GM21447 (cell line): ENCODE measurements around the gene REPIN1.

Experiments
- ATAC-seq: cut with Tn5 transposase; IDR thresholded peaks from one replicate; pipeline ENCODE4 v1.9.1; 2021; ENCODE audit not compliant: unreplicated experiment

Gene REPIN1

DNA sequence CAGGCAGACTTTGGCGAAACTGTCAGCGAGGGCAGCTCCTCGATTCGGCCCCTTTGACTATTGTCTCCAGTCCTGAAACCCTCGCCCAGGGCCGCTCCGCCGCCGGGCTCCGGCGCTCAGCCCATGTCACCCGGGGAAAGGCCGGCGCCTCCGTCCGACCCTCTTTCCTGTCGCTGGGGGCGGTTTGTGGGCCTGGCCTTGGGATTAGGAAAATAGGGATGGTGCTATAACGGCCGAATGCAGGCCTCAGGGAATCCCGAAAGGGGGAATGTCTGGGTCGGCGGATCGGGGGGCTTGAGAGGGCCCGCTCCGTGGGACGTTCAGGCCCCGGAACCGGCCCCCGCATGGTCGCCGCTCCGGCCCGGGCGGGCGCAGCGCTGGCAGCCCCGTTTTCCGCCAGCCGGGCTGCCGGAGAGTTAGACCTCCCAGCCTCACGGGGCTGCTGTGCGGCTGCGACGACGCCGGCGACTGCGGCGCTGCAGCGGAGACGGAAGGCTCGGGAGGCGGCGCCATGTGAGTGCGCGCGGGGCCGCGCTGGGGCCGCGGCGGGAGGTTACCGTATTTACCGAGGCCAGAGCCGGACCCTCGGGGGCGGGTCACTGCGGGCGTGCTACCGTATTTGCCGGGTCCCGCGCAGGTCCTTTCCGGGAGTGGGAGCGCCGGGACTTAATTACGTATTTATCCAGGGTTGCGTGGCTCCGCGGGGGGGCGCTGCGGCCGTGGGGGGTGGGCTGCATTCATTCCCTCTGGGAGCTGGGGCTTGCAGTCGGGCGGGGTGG is 36.4 kb downstream of the REPIN1 start:
- peak; percentile 35 for ATAC-seq

DNA sequence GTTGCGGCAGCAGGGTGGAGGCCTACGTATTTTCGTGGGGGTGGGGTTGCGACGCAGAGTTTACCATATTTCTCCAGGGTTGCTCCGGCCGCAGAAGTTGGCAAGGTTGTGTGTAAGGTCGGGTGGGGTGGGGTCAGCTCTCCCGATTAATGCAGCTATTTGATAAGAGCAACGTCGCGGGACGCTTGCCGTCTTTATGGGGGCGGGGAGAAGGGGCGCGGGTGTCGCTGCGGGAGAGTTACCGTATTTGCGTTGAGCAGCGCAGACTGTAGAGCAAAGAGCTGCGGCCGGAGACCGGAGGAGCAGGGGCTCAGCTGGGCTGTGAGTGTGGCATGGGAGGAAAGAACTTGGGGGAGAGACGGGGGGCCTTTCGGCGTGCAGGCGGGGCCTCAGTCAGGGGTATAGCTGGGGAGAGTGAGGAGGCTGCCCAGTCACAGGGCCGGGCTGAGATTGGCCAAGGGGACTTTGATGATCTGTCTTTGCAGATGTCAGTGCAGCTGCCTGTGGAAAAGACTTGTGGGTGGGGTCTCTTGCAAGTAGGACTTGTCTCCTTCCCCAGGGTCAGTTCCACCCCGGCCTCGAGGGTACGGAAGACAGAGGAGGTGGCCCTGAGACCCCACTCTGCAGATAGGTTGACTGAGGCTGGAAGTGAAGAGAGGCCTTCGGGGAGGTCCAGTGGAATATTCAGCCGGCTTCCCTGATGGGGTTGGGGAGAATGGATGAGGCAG is 37.1 kb downstream of the REPIN1 start:
- ATAC-seq, result no peak

DNA sequence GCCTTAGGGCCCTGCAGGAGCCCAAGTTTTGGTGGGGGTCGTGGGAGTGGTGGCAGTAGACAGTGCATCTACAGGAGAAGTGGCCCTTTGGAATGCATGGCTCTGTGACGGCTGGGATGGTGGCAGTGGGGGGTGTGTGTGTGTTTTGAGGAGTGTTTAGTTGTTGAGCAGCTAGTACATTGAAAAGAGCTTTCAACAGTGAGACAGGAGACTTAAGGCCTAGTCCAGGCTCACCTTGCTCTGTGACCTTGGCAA is 37.6 kb downstream of the REPIN1 start:
- ATAC-seq, result no peak

DNA sequence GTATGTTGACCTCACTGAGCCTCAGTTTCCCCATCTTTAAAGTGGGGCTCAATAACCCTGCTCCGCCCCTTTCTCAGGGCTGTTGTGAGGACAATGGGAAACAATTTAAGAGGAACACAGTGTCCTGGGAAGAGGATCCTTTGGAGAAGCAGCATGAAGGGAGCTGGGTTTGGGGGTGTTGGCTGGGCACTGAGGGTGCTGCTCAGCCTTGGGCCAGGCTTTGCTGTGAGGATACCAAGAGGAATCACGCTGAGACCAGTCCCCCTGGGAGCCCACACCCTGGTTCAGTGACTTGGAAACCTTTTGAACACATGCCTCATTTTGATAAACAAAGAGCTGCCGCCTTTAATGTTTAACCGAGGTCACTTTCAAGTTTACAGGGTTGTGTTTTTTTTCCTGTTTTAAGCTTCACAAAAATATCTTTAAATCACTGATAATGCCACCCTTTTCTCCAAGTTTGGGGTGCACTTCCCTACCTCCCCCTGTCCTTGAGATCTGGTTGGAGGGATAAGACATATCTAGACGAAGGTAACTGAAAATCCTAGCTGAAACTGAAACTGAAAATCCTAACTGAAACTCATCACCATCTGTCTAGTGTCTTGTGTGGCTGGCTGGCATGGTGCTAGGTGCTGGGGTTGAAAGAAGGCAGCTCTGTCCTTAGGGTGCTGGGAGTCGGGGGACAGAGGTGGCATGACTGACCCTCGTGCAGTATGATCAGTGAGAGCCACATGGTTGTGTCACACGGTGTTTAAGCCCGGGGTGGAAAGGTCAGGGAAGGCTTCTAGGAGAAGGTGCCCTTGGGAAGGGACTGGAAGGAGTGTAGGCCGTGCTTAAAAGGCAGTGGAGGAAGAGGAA is 38.2 kb downstream of the REPIN1 start:
- peak; percentile 55 for ATAC-seq

DNA sequence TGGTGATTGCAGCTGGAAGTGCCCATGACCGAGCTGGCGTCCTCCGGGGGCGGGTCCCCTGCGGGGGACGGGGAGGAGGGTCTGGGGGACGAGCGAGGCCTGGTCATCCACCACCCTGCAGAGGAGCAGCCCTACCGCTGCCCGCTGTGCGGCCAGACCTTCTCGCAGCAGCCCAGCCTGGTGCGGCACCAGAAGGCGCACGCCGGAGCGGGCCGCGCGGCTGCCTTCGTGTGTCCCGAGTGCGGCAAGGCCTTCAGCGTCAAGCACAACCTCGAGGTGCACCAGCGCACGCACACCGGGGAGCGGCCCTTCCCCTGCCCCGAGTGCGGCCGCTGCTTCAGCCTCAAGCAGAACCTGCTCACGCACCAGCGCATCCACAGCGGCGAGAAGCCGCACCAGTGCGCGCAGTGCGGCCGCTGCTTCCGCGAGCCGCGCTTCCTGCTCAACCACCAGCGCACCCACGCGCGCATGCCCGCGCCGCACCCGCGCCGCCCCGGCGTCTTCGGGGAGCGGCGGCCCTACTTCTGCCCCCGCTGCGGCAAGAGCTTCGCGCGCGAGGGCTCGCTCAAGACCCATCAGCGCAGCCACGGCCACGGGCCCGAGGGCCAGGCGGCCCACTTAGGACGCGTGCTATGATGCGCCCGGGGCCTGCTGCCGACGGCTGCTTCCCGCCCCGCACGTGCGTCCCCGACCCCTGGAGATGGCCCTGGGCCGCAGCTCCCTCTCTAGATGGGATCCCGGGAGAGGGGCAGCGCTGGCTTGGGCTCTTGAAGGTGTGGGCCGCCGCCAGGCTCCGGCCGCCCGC is 39.2 kb downstream of the REPIN1 start:
- no peak for ATAC-seq

DNA sequence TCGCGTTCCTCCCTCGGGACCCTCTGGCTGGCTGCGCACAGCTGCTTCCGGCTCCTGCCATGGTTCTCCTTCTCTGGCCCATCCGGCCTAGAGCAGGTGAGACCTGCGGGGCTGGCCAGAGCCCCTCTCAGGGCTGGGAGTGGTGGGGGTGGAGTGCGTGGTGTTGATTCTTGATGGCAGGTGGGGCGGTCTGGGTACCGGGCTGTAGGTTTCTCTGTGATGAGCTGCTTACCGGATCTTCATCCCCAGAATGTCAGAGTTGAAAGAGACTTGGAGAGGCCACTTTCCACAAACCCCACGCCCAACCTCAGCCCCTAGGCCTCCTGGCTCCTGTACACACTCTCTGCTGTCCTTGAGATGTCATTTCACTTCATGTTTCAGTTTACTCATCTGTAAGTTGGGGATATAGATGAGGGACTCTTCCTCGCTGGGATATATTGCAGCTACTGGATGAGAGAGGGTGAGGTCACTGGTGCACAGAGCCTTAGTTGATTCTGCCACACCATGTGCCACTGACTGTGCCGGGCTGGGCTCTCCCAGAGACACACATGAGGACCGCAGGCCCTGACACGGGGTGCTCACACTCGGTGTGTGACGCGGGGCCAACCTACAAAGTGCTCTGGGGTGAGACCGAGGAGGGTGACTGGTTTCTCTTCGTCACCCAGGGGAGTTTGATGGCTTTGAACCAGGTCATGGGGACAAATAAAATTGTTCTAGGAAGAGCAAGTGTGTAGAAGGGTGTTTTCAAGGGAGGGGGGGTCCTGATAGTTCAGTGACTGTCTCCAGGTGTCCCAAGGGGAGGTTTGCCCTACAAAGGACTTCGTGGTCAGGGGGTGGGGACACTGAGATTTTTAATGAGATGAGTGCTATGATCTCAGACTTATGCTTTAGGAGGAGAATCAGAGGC is 40.0 kb downstream of the REPIN1 start:
- ATAC-seq, result no peak

DNA sequence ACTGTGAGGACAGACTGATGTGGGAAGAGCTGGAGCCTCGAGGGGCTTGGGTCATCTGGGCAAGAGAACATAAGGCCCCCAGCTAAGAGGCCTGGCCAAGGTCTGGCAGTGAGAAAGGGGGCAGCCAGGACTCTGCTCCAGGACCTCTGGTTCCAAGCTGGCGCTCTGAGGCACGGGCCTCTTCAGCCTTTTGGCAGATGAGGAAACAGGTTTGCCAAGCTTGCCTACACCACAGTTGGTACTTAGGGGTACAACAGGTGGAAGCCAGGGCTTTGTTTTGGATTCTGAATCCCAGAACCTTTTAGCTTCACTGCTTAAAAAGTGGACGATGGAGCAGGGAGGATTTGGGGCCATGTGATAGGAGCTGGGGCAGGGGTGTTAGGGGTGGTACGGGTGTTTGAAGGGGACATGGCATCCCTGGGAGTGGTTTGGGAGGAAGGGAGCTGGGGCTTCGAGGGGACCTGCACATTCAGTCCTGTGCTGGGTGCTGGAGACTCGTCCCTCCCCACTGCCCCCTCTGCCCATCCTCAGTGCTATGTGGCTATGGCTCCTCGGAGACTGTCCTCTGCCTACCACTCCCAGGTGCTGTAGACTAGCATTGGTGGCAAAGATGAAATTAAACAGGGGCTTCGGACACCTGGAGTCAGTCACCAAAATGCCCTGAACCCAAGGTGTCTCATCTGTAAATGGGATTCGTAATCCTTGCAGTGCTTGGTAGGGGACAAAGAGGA is 40.8 kb downstream of the REPIN1 start:
- ATAC-seq, result no peak

DNA sequence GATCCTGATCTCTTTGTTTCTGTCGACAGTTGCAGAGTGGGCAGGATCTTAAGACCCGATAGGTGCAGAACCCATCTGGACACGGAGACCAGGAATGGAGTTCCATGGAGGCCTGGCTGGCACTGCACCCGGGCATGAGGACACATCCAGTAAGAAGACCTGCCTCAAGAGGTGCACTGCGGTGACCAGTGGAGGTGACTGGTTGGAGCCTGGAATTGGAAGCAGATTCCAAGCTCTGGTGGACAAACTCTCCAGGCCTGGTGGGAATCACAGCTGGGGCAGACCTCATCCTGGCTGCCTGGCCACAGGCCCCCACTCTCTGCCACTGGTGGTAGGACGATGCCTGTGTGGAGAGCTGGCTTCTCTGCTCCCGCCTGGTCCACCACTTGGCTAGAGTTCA is 41.5 kb downstream of the REPIN1 start:
- ATAC-seq, result no peak

DNA sequence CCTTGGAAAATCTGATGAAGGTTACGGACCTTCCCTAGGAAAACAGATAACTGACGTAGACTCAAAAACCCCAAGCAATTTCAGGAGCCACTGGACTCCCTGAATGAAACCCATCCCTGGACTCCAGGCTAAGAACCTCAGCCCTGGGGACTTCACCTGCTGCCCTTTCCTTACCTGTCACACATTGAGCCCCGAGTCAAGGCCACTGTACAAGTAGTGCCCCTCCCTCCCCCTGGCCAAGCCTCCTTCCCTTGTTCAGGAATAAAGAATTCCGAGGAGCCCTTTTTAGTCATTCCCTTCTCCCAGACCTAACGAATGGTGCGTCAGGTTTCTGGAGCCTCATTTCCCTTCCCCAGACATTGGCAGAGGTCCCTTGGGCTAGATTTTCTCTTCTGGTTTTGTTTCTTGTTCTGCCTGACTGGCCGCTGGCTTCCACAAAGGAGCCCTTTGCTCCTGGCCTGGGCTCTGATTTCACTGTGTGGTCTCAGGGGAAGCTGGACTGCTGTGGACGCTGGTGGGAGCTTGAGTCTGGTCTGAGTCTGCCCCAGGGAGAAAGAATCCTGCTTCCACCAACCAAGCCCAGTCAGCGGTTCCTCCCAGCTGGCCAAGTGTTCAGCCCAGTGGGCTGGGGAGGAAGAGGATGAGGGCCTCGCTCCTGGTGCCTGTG is 42.2 kb downstream of the REPIN1 start:
- ATAC-seq, result no peak

DNA sequence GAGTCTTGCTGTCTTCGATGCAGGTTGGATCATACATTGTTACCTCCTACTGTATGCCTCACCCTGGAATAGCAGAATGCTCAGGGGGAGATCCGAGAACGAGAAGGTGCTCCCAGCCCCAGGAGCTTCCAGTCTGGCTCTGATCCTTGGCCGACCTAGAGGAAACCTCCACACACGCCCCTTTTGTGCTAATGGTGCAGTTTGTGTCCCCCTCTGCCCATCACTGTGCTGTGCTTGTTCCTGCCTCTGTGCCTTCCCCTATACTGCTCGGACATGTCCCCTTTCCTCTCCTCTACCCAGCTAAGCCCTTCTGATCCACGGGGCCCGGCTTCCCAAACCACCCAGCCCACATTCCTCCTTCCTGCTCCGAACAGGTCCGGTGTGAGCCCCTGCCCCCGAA is 43.0 kb downstream of the REPIN1 start:
- ATAC-seq, result no peak

DNA sequence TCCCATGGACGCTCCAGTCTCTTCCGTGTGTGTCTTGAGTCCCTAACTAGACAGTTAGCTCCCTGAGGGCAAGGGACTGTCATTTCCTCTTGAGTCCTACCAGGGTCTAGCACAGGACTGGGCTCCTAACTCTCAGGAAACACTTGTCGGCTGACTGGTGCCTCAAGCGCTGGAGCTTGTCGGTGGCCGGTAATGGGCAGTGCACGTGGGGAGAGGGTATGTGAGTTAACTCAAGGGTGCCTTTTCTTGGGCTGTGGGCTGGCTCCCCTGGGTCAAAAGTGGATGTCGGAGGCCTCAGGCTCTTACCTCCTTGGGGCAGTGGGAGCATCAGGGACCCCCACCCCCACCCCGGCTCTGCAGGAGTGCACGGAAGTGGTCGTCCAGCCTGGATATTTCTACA is 43.4 kb downstream of the REPIN1 start:
- no peak for ATAC-seq

DNA sequence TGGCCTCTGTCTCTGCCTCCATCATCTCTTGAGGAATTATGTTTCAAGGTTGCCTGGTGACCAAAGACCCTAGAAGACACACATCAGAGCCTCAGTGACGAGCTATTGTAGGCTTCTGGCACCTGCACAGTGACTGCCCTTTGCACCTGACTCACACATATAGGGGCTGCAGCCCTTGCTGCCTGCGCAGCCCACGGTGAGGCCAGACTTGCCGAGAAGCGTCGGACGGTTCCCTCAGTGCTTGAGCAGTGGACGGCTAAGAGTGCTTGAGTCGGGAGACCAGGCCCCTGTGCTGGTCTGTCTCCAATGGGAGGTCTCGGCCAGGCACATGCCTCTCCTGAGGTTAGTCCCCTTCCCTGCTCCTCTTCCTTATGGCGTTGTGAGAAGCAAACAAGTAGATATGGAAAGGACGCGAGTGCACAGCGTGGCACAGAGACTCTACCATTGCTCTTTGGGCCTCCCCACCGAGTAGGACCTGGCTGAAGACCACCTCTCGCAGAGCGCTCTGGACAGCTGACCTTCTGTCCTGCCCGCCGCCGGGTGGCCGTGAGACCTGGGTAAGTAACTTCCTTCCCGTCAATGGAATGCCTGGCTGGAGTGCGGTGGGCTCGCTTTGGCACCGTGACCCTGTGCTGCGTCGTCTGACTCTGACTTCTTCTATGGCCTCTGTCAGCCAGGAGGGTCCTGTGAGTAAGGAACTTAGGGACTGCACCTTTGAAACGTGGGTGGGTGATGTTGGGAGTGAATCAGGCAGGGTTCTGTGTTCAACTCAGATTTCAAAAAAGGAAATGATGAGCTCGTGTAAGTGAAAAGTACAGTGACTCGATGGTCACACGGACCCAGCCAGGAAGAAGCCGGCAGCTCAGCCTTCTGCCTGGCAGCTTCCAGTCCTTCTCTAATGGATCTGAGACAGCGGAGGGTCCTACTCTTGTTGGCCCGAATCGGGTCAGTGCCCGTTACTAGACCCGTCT is 44.2 kb downstream of the REPIN1 start:
- no peak for ATAC-seq

DNA sequence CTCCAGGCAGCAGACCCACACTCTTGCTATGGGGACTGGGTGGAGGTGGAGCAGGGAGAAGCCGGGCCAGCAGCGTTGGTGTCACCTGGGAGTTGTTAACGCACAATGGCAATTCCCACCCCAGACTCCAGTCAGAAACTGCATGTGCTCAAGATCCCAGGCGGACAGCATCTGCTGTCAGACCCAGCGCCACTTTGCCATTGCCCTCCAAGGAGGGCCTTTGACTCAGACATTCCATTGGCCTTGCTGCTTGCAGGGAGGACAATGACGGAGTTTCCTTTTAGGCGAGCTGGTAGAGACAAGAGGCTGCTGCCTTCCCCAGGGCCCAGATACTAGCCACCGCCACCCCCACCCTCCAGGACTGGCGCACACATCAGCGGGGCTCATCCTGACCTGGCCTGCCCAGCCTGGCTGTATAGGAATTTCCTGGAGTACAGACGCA is 45.0 kb downstream of the REPIN1 start:
- ATAC-seq, result no peak

DNA sequence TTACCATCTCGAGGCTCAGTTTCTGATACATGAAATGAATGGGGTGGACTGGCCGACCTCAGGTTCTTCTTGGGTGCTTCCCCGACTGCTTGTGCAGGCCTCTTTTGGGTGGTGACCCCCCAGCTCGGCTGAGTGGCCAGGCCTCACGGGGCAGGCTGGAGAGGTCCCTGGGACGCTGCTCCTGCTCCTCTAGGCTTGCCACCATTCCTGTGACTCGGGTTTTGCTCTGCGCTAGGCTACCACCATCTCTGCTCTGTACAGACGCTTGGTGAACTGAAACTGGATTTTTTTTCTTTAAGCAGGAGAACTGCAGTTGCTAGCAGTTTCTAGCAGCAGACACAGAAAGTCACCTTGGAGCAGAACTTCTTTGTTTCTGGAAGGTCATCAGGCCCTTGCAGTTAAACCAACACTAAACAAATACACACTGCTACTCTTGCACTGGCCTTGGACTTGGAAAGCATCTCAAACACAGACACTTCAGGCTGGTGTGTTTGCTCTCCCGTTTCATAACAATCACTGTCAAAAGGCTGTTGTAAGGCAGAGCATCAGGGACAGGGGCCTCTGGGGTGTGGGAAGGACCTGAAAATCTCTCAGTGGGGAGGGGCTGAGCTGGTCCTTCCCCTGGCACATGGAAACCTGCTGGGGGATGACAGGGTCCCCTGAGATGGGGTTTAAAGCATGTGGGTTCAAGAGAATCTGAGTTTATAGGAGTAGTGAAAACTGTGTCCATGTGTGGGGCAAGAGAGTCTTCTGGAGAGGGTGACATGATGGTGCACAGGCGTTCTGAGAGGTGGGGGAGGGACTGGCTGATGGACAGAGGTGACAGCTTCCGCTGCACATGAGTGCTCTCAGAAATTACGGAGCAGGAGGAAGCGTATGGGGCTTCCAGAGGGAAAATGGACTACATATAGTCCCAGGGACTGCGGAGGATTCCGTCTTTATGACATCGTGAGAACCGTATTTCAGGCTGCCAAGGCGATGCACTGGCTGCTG is 46.8 kb downstream of the REPIN1 start:
- no peak for ATAC-seq

DNA sequence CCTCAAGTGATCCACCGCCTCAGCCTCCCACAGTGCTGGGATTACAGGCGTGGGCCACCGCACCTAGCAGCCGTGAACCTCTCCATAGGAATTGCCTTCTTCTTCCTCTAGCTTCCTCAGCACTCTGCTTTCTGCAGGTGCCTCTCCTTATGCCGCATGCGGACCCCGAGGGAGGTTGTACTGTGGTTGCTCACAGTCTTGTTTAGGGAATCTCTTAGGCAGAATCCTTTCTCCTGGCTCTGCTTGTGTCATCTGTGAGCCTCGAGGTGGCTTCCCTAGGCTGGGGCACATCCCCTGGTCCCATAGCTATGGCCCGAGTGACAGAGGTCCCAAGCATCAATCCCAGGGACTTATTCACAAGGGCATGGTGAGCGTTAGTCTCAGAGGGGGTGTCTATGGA is 48.6 kb downstream of the REPIN1 start:
- no peak for ATAC-seq

DNA sequence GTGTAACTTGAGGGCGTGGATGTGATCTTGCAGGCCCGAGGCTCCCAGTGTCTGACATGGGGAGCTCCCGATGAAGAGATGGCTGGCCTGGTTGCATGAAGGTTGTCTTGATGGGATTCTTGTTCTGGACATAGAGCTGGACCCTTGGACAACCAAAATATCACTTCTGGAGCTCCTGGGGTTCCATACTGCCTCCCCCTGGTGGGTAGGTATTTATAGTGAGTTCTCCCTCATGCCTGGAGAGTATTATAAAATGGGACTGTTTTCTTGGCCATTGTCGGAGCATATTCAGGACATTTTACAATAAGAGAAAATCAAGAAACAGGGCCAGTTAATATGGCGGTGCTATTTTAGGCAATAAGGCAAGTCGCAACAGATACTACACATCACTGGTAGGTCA is 49.2 kb downstream of the REPIN1 start:
- no peak for ATAC-seq
